NCI-H2107 (cell line): ENCODE measurements around the gene POLR2L.

Source experiments
- DNase-seq: peaks from one replicate; lab custom pipeline; 2025; lab: John Stamatoyannopoulos, UW

The POLR2L gene

DNA sequence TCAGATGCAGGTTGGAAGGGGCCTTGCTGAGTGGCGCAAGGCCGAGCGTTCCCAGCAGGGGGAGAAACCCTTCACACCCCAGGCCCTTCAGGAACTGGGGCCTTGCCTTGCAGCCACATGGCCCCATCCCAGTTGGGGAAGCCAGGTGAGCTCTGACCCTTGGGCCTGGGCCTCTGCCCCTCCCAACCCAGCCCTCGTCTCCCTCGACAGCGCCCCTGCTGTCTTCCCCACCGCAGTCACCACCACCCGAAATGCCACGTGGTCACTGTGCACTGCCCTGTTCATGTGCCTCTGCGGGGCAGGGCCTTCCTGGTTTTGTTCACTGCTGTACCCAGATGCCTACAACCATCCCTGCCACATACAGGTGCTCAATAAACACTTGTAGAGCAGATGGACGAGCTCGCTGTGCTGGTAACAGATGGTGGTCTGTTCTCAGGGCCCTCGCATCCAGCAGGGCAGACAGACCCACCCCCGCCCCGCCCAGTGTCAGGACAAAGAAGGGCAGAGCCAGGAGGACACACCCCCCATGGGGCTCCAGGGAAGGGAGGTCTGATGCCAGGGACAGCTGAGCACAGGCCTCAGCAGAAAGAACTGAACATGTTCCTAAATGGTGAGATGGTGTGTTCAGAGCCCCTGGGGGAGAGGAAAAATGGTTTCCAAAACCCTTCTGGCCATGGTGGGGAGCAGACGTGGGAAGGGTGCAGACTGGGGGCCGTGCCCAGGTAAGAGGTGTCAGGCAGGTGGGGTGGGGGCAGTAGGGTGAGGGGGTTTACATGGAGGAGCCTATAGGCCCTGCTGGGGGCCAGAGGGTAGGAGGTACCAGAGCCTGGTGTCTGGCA, 3.7 kb downstream of the POLR2L start:
- no peak for DNase-seq

DNA sequence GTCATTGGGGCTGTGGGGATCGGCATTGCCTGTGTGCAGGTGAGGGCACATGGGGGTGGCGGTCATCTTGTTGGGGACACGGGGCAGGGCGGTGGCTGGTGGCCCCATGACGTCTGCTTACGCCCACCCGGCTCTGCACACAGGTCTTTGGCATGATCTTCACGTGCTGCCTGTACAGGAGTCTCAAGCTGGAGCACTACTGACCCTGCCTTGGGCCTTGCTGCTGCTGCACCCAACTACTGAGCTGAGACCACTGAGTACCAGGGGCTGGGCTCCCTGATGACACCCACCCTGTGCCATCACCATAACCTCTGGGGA, 4.4 kb downstream of the POLR2L start:
- DNase-seq, result no peak

- DNase-seq, result no peak
These were observed 4.9 kb downstream of the POLR2L start for GRCh38 chr11:837189-837989.

- no peak for DNase-seq
These were observed 5.6 kb downstream of the POLR2L start for GRCh38 chr11:836700-837099.

- DNase-seq, result no peak
These were observed 6.1 kb downstream of the POLR2L start for GRCh38 chr11:836274-836673.

- no peak for DNase-seq
These were observed 7.7 kb downstream of the POLR2L start for GRCh38 chr11:834371-835316.

GRCh38 chr11:833849-834311, 8.4 kb downstream of the POLR2L start:
- DNase-seq, result no peak

- no peak for DNase-seq
These were observed 9.1 kb downstream of the POLR2L start for GRCh38 chr11:833114-833791.

DNA sequence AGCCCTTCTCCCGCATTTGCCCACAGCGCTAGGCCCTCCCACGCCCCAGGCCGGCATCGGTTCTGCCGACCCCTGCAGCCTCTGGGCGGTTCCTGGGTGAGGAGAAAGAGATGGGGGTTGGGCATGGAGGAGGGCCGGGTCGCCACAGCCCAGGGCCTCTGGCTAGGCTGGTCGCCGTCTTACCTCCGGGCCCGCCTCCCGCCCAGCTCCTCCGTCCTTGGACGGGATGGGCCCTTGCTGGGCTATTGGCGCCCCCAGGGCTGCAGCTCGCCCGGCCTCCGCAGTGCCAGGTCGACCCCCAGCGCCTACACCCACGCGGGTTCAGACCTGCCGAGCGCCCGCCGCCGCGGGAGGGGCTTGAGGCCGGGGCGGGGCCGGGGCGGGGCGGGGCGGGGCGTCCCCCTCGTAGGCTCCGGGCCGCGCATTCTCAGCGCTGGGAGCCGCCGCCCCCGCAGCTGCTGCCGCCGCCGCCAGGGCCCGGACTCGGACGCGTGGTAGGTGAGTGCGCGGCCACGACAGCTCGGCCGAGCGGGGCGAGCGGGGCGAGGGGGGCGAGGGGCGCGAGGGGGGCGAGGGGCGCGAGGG, 9.7 kb downstream of the POLR2L start, which contains the start of gene CD151:
Gene CD151 (plus strand): TSS at position 424 of the 585 bp plus-strand sequence. CDS start 3,118 bp downstream, outside the sequence.
- no peak for DNase-seq

- DNase-seq, result no peak
These were observed 10.3 kb downstream of the POLR2L start for GRCh38 chr11:831961-832528.

DNA sequence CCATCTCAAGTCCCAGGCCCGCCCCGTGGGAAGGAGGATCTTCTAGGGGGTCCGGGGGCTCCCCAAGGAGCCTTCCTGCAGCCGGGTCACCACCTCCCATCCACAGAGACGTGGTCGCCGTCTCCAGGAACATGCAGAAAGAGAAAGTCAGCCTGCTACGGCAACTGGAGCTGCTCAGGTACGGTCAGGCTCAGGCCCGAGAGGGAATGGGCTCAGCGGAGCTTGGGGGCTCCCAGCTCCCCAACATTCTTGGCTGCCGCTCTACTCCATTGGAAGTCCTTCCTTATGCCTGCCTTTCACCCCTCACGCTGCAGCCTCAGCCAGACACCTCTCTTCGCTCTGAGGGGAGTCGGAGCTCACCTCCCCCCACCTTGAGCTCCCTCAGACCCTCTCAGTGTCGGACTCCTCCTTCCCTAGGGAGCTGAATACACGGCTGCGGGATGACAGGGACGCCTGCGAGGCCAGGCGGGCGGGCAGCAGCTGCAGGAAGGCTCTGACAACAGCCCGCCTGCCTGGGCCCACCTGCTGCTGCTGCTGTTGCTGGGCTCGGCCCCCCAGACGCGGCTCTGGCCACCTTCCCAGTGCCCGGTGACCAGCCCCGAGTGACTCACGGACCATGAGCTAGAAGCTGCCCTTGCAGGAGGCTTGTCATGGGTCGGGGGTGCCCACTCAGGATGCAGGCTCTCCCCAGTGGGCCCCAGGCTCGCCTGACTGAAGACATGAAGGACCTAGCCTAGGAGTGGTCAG, 11.0 kb downstream of the POLR2L start:
- no peak for DNase-seq

- no peak for DNase-seq
These were observed 11.8 kb downstream of the POLR2L start for GRCh38 chr11:830295-831117.

- DNase-seq, result no peak
These were observed 12.5 kb downstream of the POLR2L start for GRCh38 chr11:829847-830294.

DNA sequence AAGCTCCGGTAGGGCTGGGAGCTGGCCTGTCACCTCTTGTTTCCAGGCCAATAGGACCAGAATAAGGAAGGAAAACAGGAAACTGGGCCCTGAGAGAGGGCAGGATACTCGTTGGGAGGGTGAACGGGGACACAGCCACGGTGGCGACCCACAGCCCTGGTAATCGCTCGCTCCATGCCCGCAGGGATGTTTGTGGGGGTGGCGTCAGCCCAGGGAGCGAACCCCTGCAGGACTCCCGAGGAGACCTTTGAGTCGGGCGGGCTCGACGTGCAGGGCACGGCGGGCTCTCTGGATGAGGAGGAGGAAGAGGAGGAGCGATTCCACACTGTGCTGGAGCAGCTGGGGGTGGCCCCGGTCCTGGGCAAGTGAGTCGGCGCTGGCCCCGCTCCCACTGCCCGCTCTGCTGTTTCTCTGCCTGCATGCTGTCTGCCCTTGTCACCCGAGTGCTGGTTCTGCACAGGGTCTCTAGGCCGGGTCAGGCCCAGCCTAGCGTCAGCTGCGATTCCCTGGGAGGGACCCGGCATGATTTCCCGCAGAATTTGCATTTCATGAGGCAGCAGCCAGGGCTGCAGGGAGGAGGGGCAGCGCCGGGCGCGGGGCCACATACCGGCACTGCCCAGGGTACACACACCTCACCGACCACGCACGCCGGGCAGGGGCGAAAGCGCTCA, 13.0 kb downstream of the POLR2L start:
- DNase-seq, result no peak

DNA sequence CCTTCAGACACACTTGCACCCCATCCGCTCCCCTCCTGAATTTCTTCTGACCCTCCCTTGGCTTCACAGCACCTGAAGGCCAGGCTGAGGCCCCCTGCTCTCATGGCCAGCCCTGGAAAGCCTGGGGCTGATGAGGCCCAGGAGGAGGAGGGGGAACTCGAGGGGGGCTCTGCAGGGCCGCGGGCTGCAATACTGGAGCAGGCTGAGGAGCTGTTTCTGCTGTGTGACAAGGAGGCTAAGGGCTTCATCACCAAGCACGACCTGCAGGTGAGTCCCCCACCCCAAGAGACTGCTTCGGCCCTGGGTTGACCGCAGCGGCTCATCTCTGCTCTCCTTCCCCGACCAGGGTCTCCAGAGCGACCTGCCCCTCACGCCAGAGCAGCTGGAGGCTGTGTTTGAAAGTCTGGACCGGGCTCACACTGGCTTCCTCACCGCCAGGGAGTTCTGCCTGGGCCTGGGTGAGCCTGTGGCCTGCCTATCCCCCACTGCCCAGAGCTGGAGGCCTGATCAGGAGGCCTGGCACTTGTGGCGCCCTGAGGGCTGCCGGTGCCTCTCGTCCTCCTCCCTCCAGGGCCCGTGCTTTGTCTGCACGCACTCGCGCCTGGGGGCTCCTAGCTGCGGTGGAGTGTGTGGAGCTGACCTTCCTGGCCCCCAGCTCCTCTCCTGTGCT, 13.7 kb downstream of the POLR2L start:
- DNase-seq, result no peak

DNA sequence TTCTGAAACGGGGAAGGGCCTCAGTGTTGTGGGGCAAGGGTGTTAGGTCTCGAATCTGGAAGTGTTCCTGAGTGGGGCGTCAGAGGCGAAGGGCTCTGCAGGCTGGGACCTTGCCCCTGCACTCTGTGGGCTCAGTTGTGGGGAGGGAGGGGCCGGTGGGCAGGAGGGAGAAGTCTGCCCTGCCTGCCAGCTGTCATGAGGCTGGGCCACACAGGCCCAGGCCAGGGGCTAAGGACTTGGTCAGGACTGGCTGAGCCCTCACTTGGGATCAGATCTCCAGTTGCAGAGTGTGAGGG, 14.5 kb downstream of the POLR2L start, which contains the start of gene CRACR2B:
Gene CRACR2B (plus strand): TSS at position 23 of the 296 bp plus-strand sequence. CDS start 689 bp downstream, outside the sequence.
- no peak for DNase-seq

GRCh38 chr11:827146-827896, 15.0 kb downstream of the POLR2L start:
- no peak for DNase-seq
